Fibroblast of pulmonary artery (primary cell): ENCODE measurements around the gene ZNF316.

Source experiments
- DNase-seq: peaks from one replicate; pipeline ENCODE4 v3.0.0-alpha.2; 2010; ENCODE audit warnings: low read depth
- H3K4me3 ChIP-seq: replicated peaks from 2 replicates; pipeline ENCODE4 v1.5.1; 2011; ENCODE audit warnings: low read depth, mild to moderate bottlenecking, control low read depth, low read length, moderate library complexity
- CTCF ChIP-seq: IDR thresholded peaks from 2 replicates; pipeline ENCODE4 v1.5.1; 2011; ENCODE audit warnings: mild to moderate bottlenecking, control low read depth, low read length, inconsistent platforms; ENCODE audit errors: missing control alignments

Gene ZNF316

GRCh38 chr7:6614953-6615722 lies 22.0 kb upstream of the ZNF316 start, which contains the start of gene ZNF853:
Gene ZNF853, plus strand, starts transcription at chr7:6615610. Its CDS starts 565 bp downstream, at chr7:6616175.
- no peak for DNase-seq
- peak within 1 kb of the TSS; percentile 43 for H3K4me3 ChIP-seq
- no peak for TF ChIP-seq CTCF

- peak overlapping the region; percentile 43 for H3K4me3 ChIP-seq
- no peak for DNase-seq
- TF ChIP-seq CTCF: no peak
These were observed 21.2 kb upstream of the ZNF316 start for GRCh38 chr7:6615723-6616555.

DNA sequence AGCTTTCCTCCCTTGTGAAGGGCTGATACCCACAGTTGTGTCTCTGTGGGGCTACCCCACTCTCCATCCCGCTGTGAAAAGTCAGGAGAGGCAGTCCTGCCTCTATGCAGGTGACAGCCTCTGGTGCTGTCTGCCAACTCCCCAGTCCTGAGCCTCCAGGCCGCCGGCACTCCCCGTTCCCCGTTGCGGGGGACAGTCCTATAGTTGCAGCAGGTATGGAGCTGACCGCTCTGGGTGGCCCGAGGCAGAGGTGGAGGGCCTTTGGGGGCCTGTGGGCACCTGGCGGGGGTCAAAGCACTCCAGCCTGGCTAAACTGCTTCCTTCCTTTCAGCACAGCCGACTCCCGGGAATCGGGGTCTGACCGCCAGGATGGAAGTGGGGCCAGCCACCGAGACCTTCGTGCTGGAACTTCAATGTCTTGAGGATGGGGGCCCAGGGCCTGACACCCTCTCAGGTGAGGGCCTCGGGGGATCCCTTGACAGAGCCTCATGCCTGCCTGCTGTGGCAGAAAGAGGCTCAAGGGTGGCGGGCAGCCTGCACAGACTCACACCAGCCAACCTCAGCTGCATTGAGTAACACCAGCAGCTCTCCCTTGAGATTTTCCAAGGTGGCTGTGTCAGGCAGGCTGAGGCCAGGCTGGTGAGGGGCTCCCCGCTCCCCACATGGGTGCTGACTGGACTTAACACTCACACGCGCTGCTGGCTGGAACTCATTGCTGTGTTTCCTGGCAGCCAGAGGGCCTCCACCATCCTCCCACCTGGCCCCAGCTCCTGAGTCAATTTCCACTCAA lies 20.1 kb upstream of the ZNF316 start:
- no peak overlapping the region for H3K4me3 ChIP-seq
- no peak for DNase-seq
- no peak for TF ChIP-seq CTCF

DNA sequence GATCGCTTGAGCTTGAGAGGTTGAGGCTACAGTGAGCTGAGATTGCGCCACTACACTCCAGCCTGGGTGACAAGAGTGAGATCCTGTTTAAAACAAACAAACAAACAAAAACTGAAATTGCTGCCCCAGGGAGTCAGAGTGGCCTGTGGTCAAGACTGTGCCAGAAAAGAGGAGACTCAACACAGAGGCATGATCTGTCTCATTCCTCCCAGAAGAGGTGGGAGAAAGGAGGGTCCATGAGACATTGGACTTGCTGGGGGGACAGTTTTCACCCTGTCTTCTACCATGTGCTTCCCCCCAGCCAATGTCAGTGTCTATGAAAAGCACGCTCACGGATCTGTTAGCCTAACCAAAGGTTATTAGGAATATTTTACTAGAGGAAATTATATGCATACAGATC lies 18.5 kb upstream of the ZNF316 start:
- DNase-seq: no peak
- no peak for TF ChIP-seq CTCF
- no peak overlapping the region for H3K4me3 ChIP-seq

- no peak for DNase-seq
- no peak overlapping the region for H3K4me3 ChIP-seq
- TF ChIP-seq CTCF: no peak
These were observed 17.2 kb upstream of the ZNF316 start for GRCh38 chr7:6619961-6620360.

DNA sequence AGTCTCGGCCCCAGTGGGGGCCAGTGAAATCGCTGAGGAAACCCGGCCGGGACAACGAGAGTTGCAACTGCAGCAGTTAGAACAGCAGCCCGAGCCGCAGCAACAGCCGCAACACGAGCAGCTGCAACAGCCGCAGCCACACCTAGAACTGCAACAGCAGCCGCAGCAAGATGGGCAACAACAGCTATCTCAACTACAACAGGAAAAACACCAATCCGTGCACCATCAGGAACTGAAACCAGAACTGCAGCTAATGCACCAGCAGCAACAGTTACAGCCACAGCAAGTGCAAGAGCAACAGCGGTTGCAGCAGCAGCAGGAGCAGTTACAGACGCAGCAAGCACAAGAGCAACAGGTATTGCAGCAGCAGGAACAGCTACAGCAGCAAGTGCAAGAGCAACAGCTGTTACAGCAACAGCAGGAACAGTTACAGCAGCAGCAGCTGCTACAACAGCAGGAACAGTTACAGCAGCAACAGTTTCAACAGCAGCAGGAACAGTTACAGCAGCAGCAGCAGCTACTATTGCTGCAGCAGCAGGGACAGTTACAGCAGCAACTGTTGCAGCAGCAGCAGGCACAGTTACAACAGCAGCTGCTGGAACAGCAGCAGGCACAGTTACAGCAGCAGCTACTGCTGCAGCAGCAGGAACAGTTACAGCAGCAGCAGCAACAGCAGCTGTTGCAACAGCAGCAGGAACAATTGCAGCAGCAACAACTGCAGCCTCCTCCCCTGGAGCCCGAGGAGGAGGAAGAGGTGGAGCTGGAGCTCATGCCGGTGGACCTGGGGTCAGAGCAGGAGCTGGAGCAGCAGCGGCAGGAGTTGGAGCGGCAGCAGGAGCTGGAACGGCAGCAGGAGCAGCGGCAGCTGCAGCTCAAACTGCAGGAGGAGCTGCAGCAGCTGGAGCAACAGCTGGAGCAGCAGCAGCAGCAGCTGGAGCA lies 15.7 kb upstream of the ZNF316 start:
- H3K4me3 ChIP-seq: no peak overlapping the region

More for the DNA sequence above, 15.7 kb upstream of the ZNF316 start:
- TF ChIP-seq CTCF: no peak
- no peak for DNase-seq
